PC-9 (cell line): Measurements from ENCODE around the gene ZFYVE9.

Experiments
- CTCF ChIP-seq: fragments of 200-600 bp; sonication (generic); conservative IDR thresholded peaks from 2 replicates; pipeline ENCODE4 v1.6.1; 2017; ENCODE audit warnings: mixed run types, antibody characterized with exemption, mild to moderate bottlenecking, moderate library complexity
- EZH2 ChIP-seq: fragments of 200-600 bp; sonication (generic); IDR thresholded peaks from 2 replicates; pipeline ENCODE4 v1.8.0; 2017; ENCODE audit warnings: antibody characterized with exemption, low read depth

GRCh38 chr1:52356818-52357355 lies 215.0 kb downstream of the ZFYVE9 start:
- TF ChIP-seq EZH2 (no peak), CTCF (no peak)
